Amygdala (tissue), 56 donors: ENCODE measurements around the gene MAGEA9B.
A peak's percentile ranks its signal among the peaks of the same experiment; 100 is the strongest.
"Not testable (repeated sequence)": the region's sequence is repeated elsewhere in the genome, so short reads cannot be mapped to it uniquely, and the experiment has no call there.

ENCODE experiments used
- DNase-seq, 56 donors: peaks; one replicate each; lab custom pipeline; 2025; lab: John Stamatoyannopoulos, UW

The MAGEA9B gene

GRCh38 chrX:149539283-149540130, 47.8 kb downstream of the MAGEA9B start:
- DNase-seq = peak; percentile 11 to 92 (median 77)

GRCh38 chrX:149537474-149537873, 49.8 kb downstream of the MAGEA9B start:
- DNase-seq = not testable (repeated sequence)

GRCh38 chrX:149534926-149535602, 52.2 kb downstream of the MAGEA9B start:
- DNase-seq = not testable (repeated sequence)

- not testable (repeated sequence) for DNase-seq
Measured at GRCh38 chrX:149533999-149534398, 53.3 kb downstream of the MAGEA9B start.

- DNase-seq = not testable (repeated sequence)
Measured at GRCh38 chrX:149532868-149533267, 54.4 kb downstream of the MAGEA9B start.
